Mucosa of rectum (tissue), 2 donors: Measurements from ENCODE around the gene SFT2D3.

ENCODE experiments used
- H3K27ac ChIP-seq, 2 donors: one replicate each; pipeline ENCODE4 v1.7.0; 2013; ENCODE audit warnings: inconsistent platforms in 2 of 2, low read depth in 2 of 2, low read length in 2 of 2
- H3K27me3 ChIP-seq, 2 donors: one replicate each; pipeline ENCODE4 v1.7.0; 2013; ENCODE audit warnings: low read length in 2 of 2; ENCODE audit not compliant: control insufficient read depth in 2 of 2, insufficient read depth in 2 of 2
- H3K36me3 ChIP-seq, 2 donors: one replicate each; pipeline ENCODE4 v1.7.0; 2013; ENCODE audit warnings: low read length in 2 of 2; ENCODE audit not compliant: control insufficient read depth in 2 of 2, insufficient read depth in 2 of 2
- H3K4me1 ChIP-seq, 2 donors: one replicate each; pipeline ENCODE4 v1.7.0; 2013; ENCODE audit warnings: low read length in 2 of 2, mild to moderate bottlenecking in 1 of 2; ENCODE audit not compliant: control insufficient read depth in 2 of 2, insufficient read depth in 2 of 2
- H3K4me3 ChIP-seq, 2 donors: one replicate each; pipeline ENCODE4 v1.7.0; 2013; ENCODE audit warnings: low read length in 2 of 2
- H3K9ac ChIP-seq, 2 donors: one replicate each; pipeline ENCODE4 v1.7.0; 2013; ENCODE audit warnings: low read length in 2 of 2, low read depth in 1 of 2, mild to moderate bottlenecking in 1 of 2
- H3K9me3 ChIP-seq, 2 donors: one replicate each; pipeline ENCODE4 v1.7.0; 2013; ENCODE audit warnings: low read length in 2 of 2; ENCODE audit not compliant: control insufficient read depth in 2 of 2
- donor health status: healthy.
- donor health status: Normal muscosa, but diverticular disease.

Gene SFT2D3

GRCh38 chr2:127681976-127682857, 19.1 kb upstream of the SFT2D3 start:
- Histone ChIP-seq H3K4me1 (peaks cover 0 to 3% of the 10 kb centered on the region in 2 donors), H3K27me3 (peaks cover 0 to 12% of the 10 kb centered on the region in 2 donors), H3K36me3 (no peaks in the 10 kb centered on the region), H3K4me3 (no peak overlapping the region), H3K27ac (no peak overlapping the region), H3K9ac (no peak overlapping the region), H3K9me3 (no peaks in the 10 kb centered on the region)

- Histone ChIP-seq H3K4me3 (no peak overlapping the region), H3K9me3 (no peaks in the 10 kb centered on the region)
Observed at GRCh38 chr2:127683056-127683455, 18.2 kb upstream of the SFT2D3 start.

GRCh38 chr2:127683757-127684156, 17.5 kb upstream of the SFT2D3 start:
- Histone ChIP-seq H3K27ac (peak overlapping the region in 1 of 2 donors; percentile 35), H3K9ac (no peak overlapping the region), H3K27me3 (no peaks in the 10 kb centered on the region), H3K4me1 (peaks cover 0 to 3% of the 10 kb centered on the region in 2 donors), H3K9me3 (peaks cover 0 to 2% of the 10 kb centered on the region in 2 donors), H3K4me3 (no peak overlapping the region), H3K36me3 (no peaks in the 10 kb centered on the region)

More at GRCh38 chr2:127683056-127683455, 18.2 kb upstream of the SFT2D3 start:
- no peak overlapping the region for H3K9ac ChIP-seq
- H3K27me3 ChIP-seq: peaks cover 0 to 6% of the 10 kb centered on the region in 2 donors
- no peak overlapping the region for H3K27ac ChIP-seq
- peaks cover 0 to 3% of the 10 kb centered on the region in 2 donors for H3K4me1 ChIP-seq
- H3K36me3 ChIP-seq: no peaks in the 10 kb centered on the region

- Histone ChIP-seq H3K27ac (no peak overlapping the region), H3K9me3 (peaks cover 0 to 2% of the 10 kb centered on the region in 2 donors), H3K4me1 (peaks cover 0 to 3% of the 10 kb centered on the region in 2 donors), H3K27me3 (no peaks in the 10 kb centered on the region), H3K36me3 (no peaks in the 10 kb centered on the region), H3K4me3 (no peak overlapping the region), H3K9ac (no peak overlapping the region)
Observed at GRCh38 chr2:127685410-127686080, 15.8 kb upstream of the SFT2D3 start.

GRCh38 chr2:127688405-127688804, 12.9 kb upstream of the SFT2D3 start:
- Histone ChIP-seq H3K4me1 (no peaks in the 10 kb centered on the region), H3K36me3 (no peaks in the 10 kb centered on the region), H3K9me3 (peaks cover 0 to 8% of the 10 kb centered on the region in 2 donors), H3K27me3 (no peaks in the 10 kb centered on the region), H3K9ac (no peak overlapping the region), H3K4me3 (no peak overlapping the region), H3K27ac (no peak overlapping the region)

GRCh38 chr2:127690696-127691095, 10.6 kb upstream of the SFT2D3 start:
- no peaks in the 10 kb centered on the region for H3K27me3 ChIP-seq
- H3K9ac ChIP-seq: no peak overlapping the region
- no peak overlapping the region for H3K4me3 ChIP-seq
- peaks cover 0 to 8% of the 10 kb centered on the region in 2 donors for H3K9me3 ChIP-seq
- H3K27ac ChIP-seq: no peak overlapping the region
- H3K4me1 ChIP-seq: no peaks in the 10 kb centered on the region
- no peaks in the 10 kb centered on the region for H3K36me3 ChIP-seq

GRCh38 chr2:127694986-127695385, 6.3 kb upstream of the SFT2D3 start:
- Histone ChIP-seq H3K27me3 (no peaks in the 10 kb centered on the region), H3K9ac (no peak overlapping the region), H3K4me3 (no peak overlapping the region), H3K27ac (no peak overlapping the region), H3K36me3 (no peaks in the 10 kb centered on the region), H3K9me3 (peaks cover 0 to 5% of the 10 kb centered on the region in 2 donors), H3K4me1 (no peaks in the 10 kb centered on the region)

- peak overlapping the region in 1 of 2 donors; percentile 33 for H3K4me3 ChIP-seq
- H3K27me3 ChIP-seq: no peaks in the 10 kb centered on the region
- H3K27ac ChIP-seq: no peak overlapping the region
- peaks cover 0 to 3% of the 10 kb centered on the region in 2 donors for H3K9me3 ChIP-seq
- H3K36me3 ChIP-seq: no peaks in the 10 kb centered on the region
- peaks cover 6% of the 10 kb centered on the region in 2 donors for H3K4me1 ChIP-seq
- H3K9ac ChIP-seq: no peak overlapping the region
Observed at GRCh38 chr2:127695491-127696472, 5.5 kb upstream of the SFT2D3 start.

- no peaks in the 10 kb centered on the region for H3K36me3 ChIP-seq
- no peaks in the 10 kb centered on the region for H3K27me3 ChIP-seq
- H3K4me3 ChIP-seq: no peak overlapping the region
- H3K4me1 ChIP-seq: peaks cover 13 to 14% of the 10 kb centered on the region in 2 donors
- no peaks in the 10 kb centered on the region for H3K9me3 ChIP-seq
- H3K9ac ChIP-seq: no peak overlapping the region
- H3K27ac ChIP-seq: no peak overlapping the region
Observed at GRCh38 chr2:127697482-127698180, 3.7 kb upstream of the SFT2D3 start.
